ENCODE measurements around the gene KIAA0753.
"Not testable (repeated sequence)": the region's sequence is repeated elsewhere in the genome, so short reads cannot be mapped to it uniquely, and the experiment has no call there.

The KIAA0753 gene

GRCh38 chr17:6668219-6668618 is 27.7 kb upstream of the KIAA0753 start:
- no peak for DNase-seq

GRCh38 chr17:6667516-6667915 is 27.0 kb upstream of the KIAA0753 start:
- no peak for DNase-seq

GRCh38 chr17:6666557-6666956 is 26.0 kb upstream of the KIAA0753 start:
- no peak for DNase-seq

- DNase-seq = peak; percentile 41
Observed at GRCh38 chr17:6666077-6666521, 25.6 kb upstream of the KIAA0753 start.

GRCh38 chr17:6663200-6663599 is 22.7 kb upstream of the KIAA0753 start:
- not testable (repeated sequence) for DNase-seq

- no peak for DNase-seq
Observed at GRCh38 chr17:6661464-6661848, 20.9 kb upstream of the KIAA0753 start.

- DNase-seq = no peak
Observed at GRCh38 chr17:6660805-6661463, 20.4 kb upstream of the KIAA0753 start.

GRCh38 chr17:6660101-6660500 is 19.6 kb upstream of the KIAA0753 start:
- DNase-seq = no peak

GRCh38 chr17:6658411-6658810 is 17.9 kb upstream of the KIAA0753 start:
- DNase-seq = not testable (repeated sequence)

- no peak for DNase-seq
Observed at GRCh38 chr17:6657633-6658287, 17.2 kb upstream of the KIAA0753 start.

- DNase-seq = not testable (repeated sequence)
Observed at GRCh38 chr17:6656797-6657632, 16.5 kb upstream of the KIAA0753 start.

- DNase-seq = not testable (repeated sequence)
Observed at GRCh38 chr17:6655732-6656361, 15.3 kb upstream of the KIAA0753 start.

GRCh38 chr17:6654841-6655731 is 14.6 kb upstream of the KIAA0753 start:
- DNase-seq = no peak

GRCh38 chr17:6651919-6652452 is 11.5 kb upstream of the KIAA0753 start:
- DNase-seq = no peak

GRCh38 chr17:6651354-6651918 is 10.9 kb upstream of the KIAA0753 start, which contains the start of the genes C17orf100 and MED31:
C17orf100 (plus strand) TSS chr17:6651762; CDS start chr17:6651914, 152 bp downstream.
MED31 (minus strand) TSS chr17:6651605; CDS start chr17:6651528, 77 bp downstream.
- DNase-seq = peak; percentile 96

GRCh38 chr17:6648181-6648580 is 7.7 kb upstream of the KIAA0753 start:
- DNase-seq = no peak

GRCh38 chr17:6643451-6644125 is 3.1 kb upstream of the KIAA0753 start:
- no peak for DNase-seq

- DNase-seq = no peak
Observed at GRCh38 chr17:6642592-6642991, 2.1 kb upstream of the KIAA0753 start.

- DNase-seq = no peak
Observed at GRCh38 chr17:6641247-6641863, 844 bp upstream of the KIAA0753 start.
